ENCODE data around the gene ABL1. TPM values are rescaled to one million over a fixed set of nuclear protein-coding genes. Genes with fewer than 3 reads are reported as not detected.

The ABL1 gene
- polyA plus RNA-seq, 12 donors = 48.7 to 82.0 (median 62.9) TPM; not detected in 1

DNA sequence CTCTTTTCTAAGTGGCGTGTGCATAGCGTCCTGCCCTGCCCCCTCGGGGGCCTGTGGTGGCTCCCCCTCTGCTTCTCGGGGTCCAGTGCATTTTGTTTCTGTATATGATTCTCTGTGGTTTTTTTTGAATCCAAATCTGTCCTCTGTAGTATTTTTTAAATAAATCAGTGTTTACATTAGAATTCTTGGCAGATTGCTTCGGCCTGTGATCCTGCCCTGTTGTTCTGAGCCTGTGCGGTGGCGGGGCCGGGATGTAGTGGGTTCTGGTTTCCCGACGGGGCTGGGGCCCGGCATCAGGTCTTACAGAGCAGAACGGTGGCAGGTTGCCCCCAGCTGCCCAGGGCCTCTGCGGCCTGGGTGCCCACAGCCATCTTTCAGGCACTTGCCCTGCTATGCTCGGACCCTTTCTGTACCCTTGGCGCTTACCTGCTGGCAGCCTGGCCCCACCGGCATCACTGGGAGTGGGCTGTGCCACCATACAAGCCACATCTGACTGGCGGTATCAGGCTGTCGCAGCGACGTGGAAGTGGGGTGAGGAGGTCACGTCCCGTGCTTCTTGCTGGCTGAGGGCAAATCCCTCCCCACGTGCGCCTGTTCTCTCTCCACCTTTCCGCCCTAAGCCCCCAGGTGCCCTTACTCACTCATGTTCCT is 52.6 kb downstream of the ABL1 start:
- no peak for DNase-seq

GRCh38 chr9:130888146-130888885 is 53.3 kb downstream of the ABL1 start:
- DNase-seq = no peak

GRCh38 chr9:130890124-130890523 is 55.1 kb downstream of the ABL1 start:
- no peak for DNase-seq

- no peak for DNase-seq
These were observed 56.0 kb downstream of the ABL1 start for GRCh38 chr9:130890870-130891687.

- no peak for DNase-seq
These were observed 56.8 kb downstream of the ABL1 start for GRCh38 chr9:130891688-130892476.

DNA sequence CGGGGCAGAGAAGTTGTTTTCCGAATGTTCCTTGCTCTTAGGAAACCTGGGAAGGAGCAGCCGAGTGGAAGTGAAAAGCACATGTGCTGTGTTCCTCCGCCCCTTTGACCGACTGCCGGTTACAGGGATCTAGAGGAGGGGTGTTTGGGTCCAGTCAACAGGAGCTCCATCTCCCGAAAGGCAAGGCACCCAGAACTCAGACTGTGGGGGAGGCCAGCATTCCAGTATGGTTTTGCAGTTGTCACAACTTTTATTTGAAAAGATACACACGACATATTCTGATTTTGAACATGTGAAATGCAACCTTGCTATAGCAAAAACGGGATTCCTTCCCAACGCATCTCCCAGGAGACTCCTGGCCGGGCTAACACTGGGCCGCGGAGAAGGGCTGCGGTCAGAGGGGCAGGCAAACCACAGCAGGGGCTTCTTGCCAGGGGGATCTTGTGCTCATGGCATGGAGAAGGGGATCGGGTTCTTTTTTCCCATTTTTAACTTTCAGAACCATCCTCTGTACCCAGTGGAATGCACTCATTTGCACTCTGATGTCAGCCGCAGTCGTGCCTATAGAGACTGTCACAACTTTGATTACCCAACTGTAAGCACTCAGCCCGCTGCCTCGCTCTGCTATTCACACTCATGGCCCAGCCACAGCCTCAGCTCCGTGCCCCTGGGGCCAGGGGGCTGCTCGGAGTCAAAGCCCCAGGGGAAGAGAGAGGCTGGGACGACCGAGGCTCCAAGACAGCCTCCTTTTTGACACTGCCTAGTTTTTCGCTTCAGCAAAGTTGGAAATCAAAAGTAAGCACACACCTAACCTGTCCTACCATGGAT is 57.6 kb downstream of the ABL1 start:
- no peak for DNase-seq

DNA sequence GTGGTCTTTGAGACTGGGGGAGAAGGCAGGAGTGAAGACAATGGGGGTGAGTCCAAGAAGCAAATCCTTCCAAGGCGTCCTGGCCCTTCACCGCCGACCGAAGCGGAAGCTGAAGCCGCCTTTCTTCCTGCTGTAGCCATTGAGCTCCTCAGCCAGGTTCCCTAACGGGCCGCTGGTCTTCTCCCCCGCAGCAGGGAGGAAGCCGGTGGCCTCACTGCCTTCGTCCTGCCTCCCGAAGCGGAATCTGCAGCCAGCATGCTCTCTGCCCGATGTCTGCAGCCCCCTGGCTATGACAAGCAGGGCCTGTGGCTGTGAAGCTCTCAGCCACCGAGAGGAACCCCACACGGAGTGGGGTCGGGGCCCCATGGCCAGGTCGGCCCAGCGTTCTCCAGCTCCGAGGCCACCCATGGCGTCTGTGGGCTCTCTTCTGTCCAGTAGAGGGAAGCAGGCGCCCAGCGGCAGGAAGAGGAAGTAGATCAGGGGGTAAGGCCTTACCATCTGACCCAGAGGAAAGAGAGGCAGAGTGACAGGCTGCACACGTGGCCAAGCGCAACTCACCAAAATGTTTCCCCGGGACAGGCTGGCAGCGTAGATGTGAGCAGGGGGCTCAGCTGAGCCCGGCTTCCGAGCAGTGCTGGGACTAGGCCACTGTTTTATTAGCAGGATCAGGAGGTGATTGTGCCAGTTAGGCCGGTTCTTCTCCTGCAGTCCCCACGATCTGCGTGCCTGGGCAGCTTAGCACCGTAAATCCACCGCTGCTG is 58.5 kb downstream of the ABL1 start:
- peak; percentile 34 for DNase-seq

- no peak for DNase-seq
These were observed 59.5 kb downstream of the ABL1 start for GRCh38 chr9:130894546-130894945.

- no peak for DNase-seq
These were observed 60.0 kb downstream of the ABL1 start for GRCh38 chr9:130895038-130895437.

- no peak for DNase-seq
These were observed 60.6 kb downstream of the ABL1 start for GRCh38 chr9:130895481-130896232.

DNA sequence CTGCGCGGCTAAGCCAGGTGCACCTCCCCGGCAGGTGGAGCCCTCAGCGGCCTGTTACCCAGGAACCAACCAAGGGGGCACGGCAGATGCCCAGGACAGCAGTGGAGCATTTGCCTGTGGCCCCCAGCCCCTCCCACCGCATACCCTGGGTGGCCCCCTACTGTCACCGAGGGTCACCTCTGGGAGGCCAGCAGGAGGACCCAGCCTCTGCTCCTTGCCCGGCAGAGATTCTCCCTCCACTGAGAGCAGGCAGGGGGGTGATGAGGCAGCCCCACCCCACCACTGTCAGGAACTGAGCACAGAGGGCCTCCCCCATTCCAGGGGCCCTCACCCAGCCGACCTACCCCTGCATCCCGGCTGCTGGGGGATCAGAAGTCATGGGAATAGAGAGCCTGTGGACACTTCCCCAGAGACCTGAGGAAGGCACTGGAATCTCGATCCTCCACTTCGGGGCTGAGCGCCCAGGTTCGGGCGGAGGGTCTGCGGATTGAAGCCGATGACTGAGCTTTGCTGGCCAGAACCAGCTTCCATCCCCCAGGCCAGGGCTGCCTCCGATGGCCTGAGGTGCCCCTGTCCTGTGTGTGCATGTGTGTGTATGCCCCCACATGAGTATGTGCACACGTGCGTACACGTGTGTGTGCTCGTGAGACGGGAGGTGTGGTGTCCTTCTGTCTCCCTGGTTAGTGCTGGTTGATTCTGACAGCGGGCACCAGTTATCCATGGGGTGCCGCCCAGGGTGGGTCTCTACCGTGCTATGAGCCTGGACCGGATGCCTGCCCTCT is 61.4 kb downstream of the ABL1 start, which contains the start of gene QRFP:
QRFP (minus strand) TSS at position 580 of the 782 bp plus-strand sequence. CDS start 2,974 bp downstream, outside the sequence.
- DNase-seq = no peak

DNA sequence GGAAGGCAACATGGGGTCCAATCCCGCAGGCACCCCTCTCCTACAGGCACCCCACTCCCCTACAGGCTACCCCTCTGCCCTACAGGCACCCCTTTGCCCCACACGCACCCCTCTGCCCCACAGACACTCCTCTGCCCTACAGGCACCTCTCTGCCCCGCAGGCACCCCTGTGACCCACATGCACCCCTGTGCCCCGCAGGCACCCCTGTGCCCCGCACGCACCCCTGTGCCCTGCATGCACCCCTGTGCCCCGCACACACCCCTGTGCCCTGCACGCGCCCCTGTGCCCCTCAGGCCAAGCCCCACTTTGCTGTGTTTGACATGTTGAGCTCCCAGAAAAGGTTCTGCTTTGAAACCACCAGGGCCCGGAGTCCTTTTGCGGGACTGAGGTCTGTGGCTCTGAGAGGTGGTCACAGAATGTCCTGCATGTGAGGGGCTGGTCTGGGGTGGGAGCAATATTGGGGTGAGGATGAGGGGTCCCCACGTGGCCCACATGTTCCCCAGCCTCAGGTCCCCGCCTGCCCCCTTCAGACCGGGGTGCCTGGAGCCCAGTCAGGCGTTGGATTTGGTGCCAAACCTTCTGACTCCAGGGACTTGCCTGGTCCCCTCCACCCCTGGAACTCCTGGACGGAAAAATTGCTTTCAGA is 62.2 kb downstream of the ABL1 start:
- no peak for DNase-seq

DNA sequence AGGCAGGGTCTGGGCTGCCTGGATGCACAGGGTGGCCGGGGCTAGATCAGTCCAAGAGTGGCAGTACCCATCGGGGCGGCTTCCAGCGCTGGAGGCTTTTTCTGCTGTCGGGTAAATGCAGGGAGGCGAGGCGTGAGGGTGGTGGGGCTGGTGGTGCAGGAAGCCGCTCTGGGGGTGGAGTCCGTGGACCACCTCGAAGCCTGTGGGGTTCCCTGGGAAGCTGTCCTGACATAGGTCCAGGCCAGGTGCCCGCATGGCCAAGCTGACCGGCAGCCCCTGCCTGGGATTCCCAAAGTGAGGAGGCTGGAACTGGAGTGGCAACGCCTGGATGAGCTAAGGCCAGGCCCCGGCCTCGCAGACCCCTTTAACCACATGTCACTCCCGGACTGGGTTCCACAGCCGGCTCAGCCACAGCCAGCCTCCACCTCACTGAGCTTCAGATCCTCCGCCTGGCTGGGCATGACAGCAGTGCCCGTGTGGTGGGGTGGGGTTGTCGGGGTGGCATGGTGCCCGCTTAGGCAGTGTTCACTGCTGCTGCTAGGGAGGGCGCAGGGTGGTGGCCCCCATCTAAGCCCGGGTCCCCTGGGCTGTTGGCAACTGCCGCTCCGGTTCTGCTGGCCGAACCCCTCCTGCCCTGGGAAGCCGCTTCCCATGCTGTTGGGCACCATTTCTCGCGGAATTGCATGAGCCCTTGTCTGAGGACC is 62.9 kb downstream of the ABL1 start:
- DNase-seq = no peak

DNA sequence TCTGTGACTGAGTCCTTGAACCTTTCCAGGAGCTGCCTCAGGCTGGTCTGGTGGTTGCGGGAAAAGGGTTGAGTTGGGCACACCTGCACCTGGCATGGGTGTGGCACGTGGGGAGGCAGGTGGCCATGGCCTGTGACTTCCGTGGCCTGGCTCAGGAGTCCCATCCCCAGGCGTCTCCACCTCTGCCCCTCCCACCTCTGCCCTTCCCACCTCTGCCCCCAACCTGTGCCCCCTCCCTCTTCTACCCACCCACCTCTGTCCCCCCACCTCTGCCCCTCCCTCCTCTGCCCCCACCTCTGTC is 63.4 kb downstream of the ABL1 start:
- no peak for DNase-seq

DNA sequence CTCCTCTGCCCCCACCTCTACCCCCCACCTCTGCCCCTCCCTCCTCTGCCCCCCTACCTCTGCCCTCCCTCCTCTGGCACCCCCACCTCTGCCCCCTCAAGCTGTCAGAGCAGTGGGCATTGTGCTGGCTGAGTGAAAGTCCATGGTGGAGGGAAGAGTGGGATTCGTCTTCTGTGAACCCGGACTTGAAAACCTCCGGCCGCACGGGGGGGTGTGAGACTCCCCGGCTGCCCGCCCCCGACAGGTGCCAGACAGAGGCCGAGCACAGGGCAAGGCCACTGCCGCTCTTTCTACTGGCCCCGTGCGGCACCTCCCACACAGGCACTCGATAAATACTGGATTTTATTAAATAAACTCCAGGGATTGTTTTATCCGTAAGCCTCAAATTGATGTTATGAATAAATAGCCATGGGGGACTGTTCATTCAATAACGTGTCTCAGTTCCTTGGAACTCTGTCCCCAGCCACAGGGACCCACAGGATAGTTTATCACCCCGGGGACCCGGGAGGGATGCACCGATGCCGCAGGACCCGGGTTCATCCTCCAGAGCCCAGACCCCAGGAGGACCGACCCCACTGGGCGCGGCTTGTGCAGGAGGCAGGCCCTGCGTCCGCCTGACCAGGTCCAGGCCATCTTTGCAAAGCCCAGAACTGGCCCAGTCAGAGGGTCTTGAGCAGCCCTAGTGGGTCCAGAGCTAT is 64.1 kb downstream of the ABL1 start:
- no peak for DNase-seq

DNA sequence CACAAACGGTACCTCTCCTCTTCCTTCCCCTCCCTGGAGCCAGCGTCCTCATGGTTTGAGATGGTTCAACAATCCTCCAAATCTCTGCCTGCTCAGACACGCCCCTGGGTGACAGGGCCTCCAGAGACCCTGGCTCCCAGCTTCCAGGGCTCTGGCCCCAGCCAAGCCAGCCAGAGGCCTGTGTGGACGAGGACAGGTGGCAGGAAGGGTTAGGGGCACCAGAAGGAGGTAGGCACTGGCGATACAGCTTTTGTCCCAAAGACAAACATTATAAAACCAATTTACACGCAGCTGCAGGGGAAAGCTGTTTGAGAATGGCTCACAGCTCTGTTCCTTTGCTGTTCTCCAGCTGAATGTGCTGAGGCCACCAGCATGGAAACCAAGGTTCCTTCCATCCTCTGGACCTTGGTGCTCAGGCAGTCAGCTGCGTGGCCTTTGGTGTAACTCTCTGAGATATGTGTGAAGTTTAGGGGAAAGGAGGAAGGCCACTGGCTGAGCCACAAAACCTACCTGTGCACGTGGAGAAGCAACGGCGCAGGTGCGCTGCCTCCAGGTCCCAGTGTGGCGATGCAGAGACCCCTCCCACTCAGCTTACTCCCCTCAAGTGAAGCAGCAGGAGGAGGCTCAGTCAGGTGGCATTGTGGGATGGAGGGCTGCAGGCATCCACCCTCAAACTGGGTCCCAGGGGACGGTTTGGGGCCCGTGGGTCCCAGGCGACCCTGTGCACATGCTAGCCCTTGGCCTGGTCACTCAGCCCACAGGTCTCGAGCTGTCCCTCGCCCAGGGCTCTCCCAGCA is 65.8 kb downstream of the ABL1 start:
- no peak for DNase-seq

Data from muscle of arm (tissue), 12 donors.